GM12892 (cell line): Measurements from ENCODE around the gene CRIP2.

ENCODE experiments used
- POLR2A ChIP-seq: IDR thresholded peaks from 2 replicates; pipeline ENCODE4 v1.6.1; 2011; ENCODE audit warnings: low read depth, low read length, control low read depth
- POLR2AphosphoS5 ChIP-seq: IDR thresholded peaks from 2 replicates; pipeline ENCODE4 v1.6.1; 2011; ENCODE audit warnings: low read depth, low read length, control low read depth

- TF ChIP-seq POLR2A (no peak), POLR2AphosphoS5 (no peak)
Measured at GRCh38 chr14:105448706-105449111, 25.9 kb upstream of the CRIP2 start.
